Measurements from ENCODE around the gene CA14. TPM values are rescaled to one million over a fixed set of nuclear protein-coding genes. Genes with fewer than 3 reads are reported as not detected.

The CA14 gene
- total RNA-seq, 2 experiments from 2014 or later = not detected

Other genes starting within 250 kb of the CA14 start
- gene OTUD7B, start 247.0 kb upstream of the CA14 start, total RNA-seq = 1 to 10 TPM; 2.1 to 2.2 TPM
- gene VPS45, start 190.0 kb upstream of the CA14 start, total RNA-seq = 1 to 10 TPM; 5.9 to 6.9 TPM
- gene PLEKHO1, start 107.9 kb upstream of the CA14 start, total RNA-seq = 10 to 100 TPM; 82.5 to 90.1 TPM
- 10 to 100 TPM; 30.6 to 35.0 TPM for gene ANP32E, start 21.7 kb upstream of the CA14 start, total RNA-seq
- gene APH1A, start 11.2 kb downstream of the CA14 start, total RNA-seq = 100 to 1,000 TPM; 124 to 134 TPM
- 1 to 10 TPM; 2.6 to 5.7 TPM for gene C1orf54, start 15.0 kb downstream of the CA14 start, total RNA-seq
- 1 to 10 TPM; 2.0 to 2.3 TPM for gene CIART, start 24.8 kb downstream of the CA14 start, total RNA-seq
- gene MRPS21, start 36.1 kb downstream of the CA14 start, total RNA-seq = 10 to 100 TPM; 41.6 to 43.9 TPM
- 100 to 1,000 TPM; 146 to 148 TPM for gene PRPF3, start 63.8 kb downstream of the CA14 start, total RNA-seq
- gene RPRD2, start 106.4 kb downstream of the CA14 start, total RNA-seq = 10 to 100 TPM; 31.8 to 35.0 TPM
- 10 to 100 TPM; 19.4 to 28.8 TPM for gene TARS2, start 229.6 kb downstream of the CA14 start, total RNA-seq